Measurements from ENCODE around the gene PARP16. TPM values are rescaled to one million over a fixed set of nuclear protein-coding genes. Genes with fewer than 3 reads are reported as not detected.

The PARP16 gene
- 7.8 TPM for total RNA-seq
- polyA plus RNA-seq (ENCODE audit: insufficient read depth, low read depth, low replicate concordance): 7.0 TPM
- long read RNA-seq, donor 1, partial matches to known transcripts: 0 of 5 reads
- long read RNA-seq, donor 1, other reads (novel, unspliced or antisense): 0 of 5 reads
- long read RNA-seq, donor 2, partial matches to known transcripts: 0 of 3 reads
- long read RNA-seq, donor 2, other reads (novel, unspliced or antisense): 0 of 3 reads
- long read RNA-seq, donor 3, partial matches to known transcripts: 0 of 2 reads
- long read RNA-seq, donor 3, other reads (novel, unspliced or antisense): 0 of 2 reads
- long read RNA-seq, donor 4, partial matches to known transcripts: 0 of 3 reads
- long read RNA-seq, donor 4, other reads (novel, unspliced or antisense): 0 of 3 reads
- long read RNA-seq, donor 5: 0 reads
- long read RNA-seq, donor 6: 0 reads
- long read RNA-seq, donor 7, transcript PARP16-206 (6 exons, 2,343 nt): major isoform, 7 of 15 reads
- long read RNA-seq, donor 7, partial matches to known transcripts: 5 of 15 reads
- long read RNA-seq, donor 7, other reads (novel, unspliced or antisense): 2 of 15 reads
- long read RNA-seq, donor 8, partial matches to known transcripts: 0 of 4 reads
- long read RNA-seq, donor 8, other reads (novel, unspliced or antisense): 0 of 4 reads
- long read RNA-seq, donor 9, partial matches to known transcripts: 0 of 1 reads
- long read RNA-seq, donor 9, other reads (novel, unspliced or antisense): 0 of 1 reads
- long read RNA-seq, donor 10, partial matches to known transcripts: 0 of 2 reads
- long read RNA-seq, donor 10, other reads (novel, unspliced or antisense): 0 of 2 reads

GRCh38 chr15:65286704-65287519 lies at the start of gene PARP16:
Gene PARP16, minus strand, starts transcription at chr15:65286883. Its CDS starts 457 bp downstream, at chr15:65286426.
- H3K36me3 ChIP-seq (ENCODE audit: control insufficient read depth in 2 of 3, insufficient read depth in 3 of 3, low read length in 3 of 3): no peaks in the 10 kb centered on the region
- no peaks in the 10 kb centered on the region for H3K9me3 ChIP-seq (ENCODE audit: control insufficient read depth in 2 of 3, insufficient read depth in 1 of 3, low read length in 3 of 3)
- peak; percentile 75 for TF ChIP-seq CTCF (IDR thresholded peaks at IDR 0.05; ENCODE audit: borderline replicate concordance, extremely low read depth, insufficient read depth)
- peaks cover 0 to 10% (median 3%) of the 10 kb centered on the region in 3 donors for H3K4me1 ChIP-seq (ENCODE audit: control insufficient read depth in 2 of 3, insufficient read depth in 2 of 3, low read depth in 1 of 3, low read length in 3 of 3)
- H3K27me3 ChIP-seq (ENCODE audit: control insufficient read depth, insufficient read depth, low read length): no peaks in the 10 kb centered on the region
- H3K9ac ChIP-seq (ENCODE audit: low read length in 3 of 3): peak within 1 kb of the TSS; percentile 24 to 70 (median 30)
- FAIRE-seq (no peak), DNase-seq (peak; percentile 95 to 98 (median 97))
- H3K4me3 ChIP-seq (ENCODE audit: low read length in 3 of 3): peak within 1 kb of the TSS; percentile 61 to 78 (median 70)
- peak within 1 kb of the TSS; percentile 86 to 90 for H3K27ac ChIP-seq (ENCODE audit: low read depth in 2 of 2, low read length in 2 of 2)
- intact Hi-C loops (cut with DNase I): no loop called here

DNA sequence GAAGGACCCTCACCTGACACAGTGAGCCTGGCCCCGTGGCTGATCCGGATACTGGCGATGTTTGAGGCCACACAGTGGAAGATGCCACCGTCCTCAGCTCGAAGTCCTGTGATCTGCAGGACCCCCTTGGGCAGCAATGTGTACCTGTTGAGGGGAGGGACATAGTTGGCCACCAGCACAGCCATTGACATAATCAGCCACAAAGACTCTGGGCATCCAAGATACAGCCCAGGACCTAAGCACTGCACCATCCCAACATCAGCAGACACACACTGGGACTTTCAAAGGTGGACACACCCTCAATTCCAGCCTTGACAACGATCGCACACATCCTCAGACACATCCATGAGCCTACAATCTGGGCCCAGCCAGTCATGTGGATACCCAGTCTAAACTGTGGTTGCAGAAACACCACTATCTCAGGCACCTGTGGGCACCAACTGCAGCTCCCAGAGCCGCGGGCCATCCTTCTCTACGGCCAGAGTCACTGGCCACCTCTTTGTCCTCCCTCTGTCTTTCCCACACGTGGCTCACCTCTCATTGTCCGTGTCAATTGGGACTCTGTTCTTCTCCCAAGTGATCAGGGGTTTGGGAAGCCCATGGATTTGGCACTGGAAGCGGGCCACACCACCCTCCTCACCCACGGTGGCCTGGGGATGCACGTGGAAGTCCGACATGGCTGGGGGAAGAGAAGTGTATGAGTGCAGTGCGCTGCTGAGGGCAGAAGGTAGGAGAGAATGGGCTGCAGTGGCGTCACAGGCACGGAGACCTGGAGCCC lies 48.8 kb upstream of the PARP16 start:
- Histone ChIP-seq H3K4me1 (ENCODE audit: control insufficient read depth in 2 of 3, insufficient read depth in 2 of 3, low read depth in 1 of 3, low read length in 3 of 3) (peaks cover 0 to 3% (median 0%) of the 10 kb centered on the region in 3 donors), H3K4me3 (ENCODE audit: low read length in 3 of 3) (no peak overlapping the region), H3K36me3 (ENCODE audit: control insufficient read depth in 2 of 3, insufficient read depth in 3 of 3, low read length in 3 of 3) (no peaks in the 10 kb centered on the region), H3K27me3 (ENCODE audit: control insufficient read depth, insufficient read depth, low read length) (no peaks in the 10 kb centered on the region), H3K9me3 (ENCODE audit: control insufficient read depth in 2 of 3, insufficient read depth in 1 of 3, low read length in 3 of 3) (no peaks in the 10 kb centered on the region), H3K9ac (ENCODE audit: low read length in 3 of 3) (no peak overlapping the region), H3K27ac (ENCODE audit: low read depth in 2 of 2, low read length in 2 of 2) (no peak overlapping the region)
- no peak for TF ChIP-seq CTCF (IDR thresholded peaks at IDR 0.05; ENCODE audit: borderline replicate concordance, extremely low read depth, insufficient read depth)
- FAIRE-seq (no peak), DNase-seq (peak in 1 of 5 donors; percentile 56)
- intact Hi-C loops (cut with DNase I): no loop called here

DNA sequence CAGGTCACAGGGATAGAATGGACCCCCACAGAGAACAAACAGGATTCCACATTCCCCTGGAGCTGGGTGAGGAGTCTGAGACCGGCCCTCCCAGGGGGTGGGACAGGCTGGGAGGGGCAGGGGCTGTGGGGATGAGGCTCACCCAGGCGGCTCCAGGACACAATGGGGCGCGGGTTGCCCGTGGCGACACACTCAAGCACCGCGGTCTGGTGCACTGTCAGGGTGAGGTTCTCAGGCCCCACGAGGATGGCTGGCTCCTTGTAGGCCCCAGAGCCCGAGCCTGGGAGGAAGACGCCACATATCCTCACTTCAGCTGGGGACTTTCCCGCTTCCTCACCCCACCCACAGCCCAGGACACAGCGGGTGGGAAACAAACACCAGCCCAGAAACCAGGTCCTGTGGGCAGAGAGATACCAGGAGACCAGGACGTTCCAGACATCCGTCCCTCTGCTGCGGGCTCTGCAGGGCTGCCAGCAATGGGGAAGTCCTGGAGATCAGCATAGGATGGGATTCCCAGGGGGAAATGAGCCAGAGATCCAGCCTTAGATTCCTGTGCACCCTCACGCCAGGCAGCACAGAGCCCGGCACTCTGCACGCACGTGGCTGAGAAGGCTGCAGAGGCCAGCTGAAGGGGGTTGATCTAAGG lies 48.0 kb upstream of the PARP16 start:
- no peak overlapping the region for H3K27ac ChIP-seq (ENCODE audit: low read depth in 2 of 2, low read length in 2 of 2)
- H3K36me3 ChIP-seq (ENCODE audit: control insufficient read depth in 2 of 3, insufficient read depth in 3 of 3, low read length in 3 of 3): no peaks in the 10 kb centered on the region
- intact Hi-C loops (cut with DNase I): no loop called here
- no peak overlapping the region for H3K9ac ChIP-seq (ENCODE audit: low read length in 3 of 3)
- peaks cover 0 to 1% (median 0%) of the 10 kb centered on the region in 3 donors for H3K4me1 ChIP-seq (ENCODE audit: control insufficient read depth in 2 of 3, insufficient read depth in 2 of 3, low read depth in 1 of 3, low read length in 3 of 3)
- DNase-seq (peak in 4 of 5 donors; percentile 55 to 62 (median 58)), FAIRE-seq (no peak)
- TF ChIP-seq CTCF (IDR thresholded peaks at IDR 0.05; ENCODE audit: borderline replicate concordance, extremely low read depth, insufficient read depth): no peak
- H3K9me3 ChIP-seq (ENCODE audit: control insufficient read depth in 2 of 3, insufficient read depth in 1 of 3, low read length in 3 of 3): no peaks in the 10 kb centered on the region
- no peaks in the 10 kb centered on the region for H3K27me3 ChIP-seq (ENCODE audit: control insufficient read depth, insufficient read depth, low read length)
- H3K4me3 ChIP-seq (ENCODE audit: low read length in 3 of 3): no peak overlapping the region

Data from kidney (tissue), 22 donors.